Middle frontal gyrus (tissue), 1 donor: ENCODE results near the gene HIGD2A.

Experiments
- DNase-seq: peaks from one replicate; pipeline ENCODE4 v3.0.0-alpha.2; 2015; ENCODE audit warnings: low spot score; ENCODE audit errors: extremely low spot score

The HIGD2A gene

DNA sequence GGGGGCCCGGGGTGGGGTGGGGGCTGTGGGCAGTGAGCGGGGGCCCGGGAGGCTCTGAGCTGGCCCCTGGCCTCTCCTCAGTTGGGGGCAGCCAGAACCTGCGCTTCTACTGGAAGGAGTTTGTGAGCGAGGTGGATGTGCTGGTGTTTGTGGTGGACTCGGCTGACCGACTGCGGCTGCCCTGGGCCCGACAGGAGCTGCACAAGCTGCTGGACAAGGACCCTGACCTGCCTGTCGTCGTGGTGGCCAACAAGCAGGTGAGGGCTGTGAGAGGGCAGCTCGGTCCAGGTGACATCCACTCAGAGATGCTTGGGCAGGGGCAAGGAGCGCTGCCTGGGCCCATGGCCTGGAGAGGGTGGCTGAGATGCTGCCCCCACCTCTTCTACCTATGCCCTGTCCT lies 19.8 kb upstream of the HIGD2A start:
- no peak for DNase-seq

DNA sequence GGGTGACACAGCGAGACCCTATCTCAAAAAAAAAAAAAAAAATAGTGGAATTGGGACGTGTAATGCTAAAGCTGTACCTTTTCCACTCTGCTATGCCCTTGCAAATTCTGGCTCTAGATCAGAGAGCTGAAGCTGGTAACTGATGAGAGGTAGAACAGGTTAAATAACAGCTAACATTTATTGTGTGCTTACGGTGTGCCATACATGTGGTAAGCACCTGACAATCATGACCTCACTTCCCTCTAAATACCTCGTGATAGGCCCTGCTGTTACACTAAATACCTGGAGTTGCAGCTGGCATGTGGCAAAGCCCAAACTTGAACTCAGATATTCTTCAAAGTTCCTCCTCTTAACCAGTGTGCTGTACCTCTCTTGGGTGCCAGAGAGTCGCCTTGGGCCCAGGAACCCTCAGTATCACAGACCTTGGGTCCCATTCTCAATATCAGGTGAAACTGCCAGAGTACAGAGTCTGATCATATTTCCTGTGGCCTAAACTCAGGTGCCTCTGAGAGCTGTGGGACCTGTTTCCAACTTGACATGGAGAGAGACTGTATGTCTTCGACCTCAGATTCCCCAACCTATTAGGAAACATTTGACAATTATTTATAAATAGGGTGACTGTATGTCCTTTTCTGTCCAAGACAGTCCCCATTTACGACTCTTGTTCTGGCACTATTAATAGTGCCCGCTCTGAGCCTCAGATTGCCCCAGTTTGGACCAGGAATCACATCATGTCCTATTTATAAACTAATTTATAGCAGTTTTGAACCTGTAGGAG lies 18.4 kb upstream of the HIGD2A start:
- DNase-seq: no peak

DNA sequence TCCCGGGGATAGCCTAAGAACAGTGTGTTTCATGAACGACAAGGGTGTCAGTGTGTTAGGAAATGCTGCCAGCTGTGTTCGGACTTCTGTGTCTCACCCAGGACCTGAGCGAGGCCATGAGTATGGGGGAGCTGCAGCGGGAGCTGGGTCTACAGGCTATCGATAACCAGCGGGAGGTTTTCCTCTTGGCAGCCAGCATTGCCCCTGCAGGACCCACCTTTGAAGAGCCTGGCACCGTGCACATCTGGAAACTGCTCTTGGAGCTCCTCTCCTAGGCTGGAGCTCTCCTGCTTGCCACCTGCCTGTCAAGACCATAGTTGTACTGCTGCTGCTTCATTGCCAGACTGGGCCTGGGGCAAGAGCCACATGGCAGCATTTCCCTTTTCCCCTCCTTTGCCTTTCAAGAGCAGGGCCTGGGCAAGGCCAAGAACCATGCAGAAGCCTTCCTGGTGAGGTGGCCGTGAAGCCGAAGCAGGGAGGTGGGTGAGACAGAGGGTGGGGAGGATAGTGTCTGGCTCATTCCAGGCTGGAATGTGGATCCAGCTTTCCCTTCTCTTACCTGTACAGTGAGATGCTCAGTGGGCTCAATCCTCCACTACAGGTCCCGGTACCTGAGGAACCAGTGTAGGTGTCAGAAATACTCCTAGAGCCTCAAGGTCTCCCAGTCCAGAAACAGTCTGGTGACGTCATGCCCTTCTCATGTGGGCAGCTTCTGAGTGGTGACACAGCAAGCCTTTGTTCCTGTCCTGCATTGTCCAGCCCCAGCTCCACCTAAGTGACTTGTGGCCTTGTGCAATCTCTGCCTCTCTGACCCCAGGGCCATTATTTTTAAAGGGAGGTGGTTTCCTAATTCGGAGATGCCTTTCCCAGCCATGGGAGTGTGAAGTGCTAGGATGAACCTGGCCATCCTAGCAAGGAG lies 16.7 kb upstream of the HIGD2A start:
- DNase-seq: no peak

DNA sequence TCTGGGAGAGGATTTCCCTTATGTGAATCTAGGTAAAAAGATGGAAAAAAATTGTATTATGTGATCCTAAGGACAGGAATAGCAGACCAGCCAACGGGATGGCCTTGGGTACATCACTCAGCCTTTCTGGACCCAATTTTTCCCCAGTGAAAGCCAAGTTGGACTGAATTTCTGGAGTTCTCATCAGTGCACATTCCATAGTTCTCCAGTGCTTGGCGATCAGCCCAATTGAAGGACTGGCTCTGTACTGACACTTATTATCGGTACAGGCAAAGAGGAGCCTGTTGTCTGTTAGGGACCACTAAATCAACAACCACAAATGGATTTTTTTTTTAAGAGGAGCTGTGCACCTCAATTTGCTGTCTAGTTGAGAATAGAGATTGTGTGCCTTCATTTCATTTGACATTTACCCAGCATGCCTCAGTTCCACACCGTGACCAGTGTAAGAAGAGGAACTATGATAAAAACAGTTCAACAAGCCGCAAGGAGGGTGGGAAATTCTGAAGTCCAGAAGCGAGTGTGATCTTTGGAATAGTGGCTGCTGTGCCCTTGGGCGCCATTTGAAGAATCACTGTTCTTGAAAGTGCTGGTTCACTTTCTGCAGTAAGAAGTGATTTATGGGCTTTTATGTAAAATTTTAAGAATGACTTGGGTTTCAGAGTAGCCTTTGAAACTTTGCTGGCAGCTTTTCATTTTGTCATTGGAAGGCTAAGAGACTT lies 15.3 kb upstream of the HIGD2A start:
- DNase-seq: no peak

DNA sequence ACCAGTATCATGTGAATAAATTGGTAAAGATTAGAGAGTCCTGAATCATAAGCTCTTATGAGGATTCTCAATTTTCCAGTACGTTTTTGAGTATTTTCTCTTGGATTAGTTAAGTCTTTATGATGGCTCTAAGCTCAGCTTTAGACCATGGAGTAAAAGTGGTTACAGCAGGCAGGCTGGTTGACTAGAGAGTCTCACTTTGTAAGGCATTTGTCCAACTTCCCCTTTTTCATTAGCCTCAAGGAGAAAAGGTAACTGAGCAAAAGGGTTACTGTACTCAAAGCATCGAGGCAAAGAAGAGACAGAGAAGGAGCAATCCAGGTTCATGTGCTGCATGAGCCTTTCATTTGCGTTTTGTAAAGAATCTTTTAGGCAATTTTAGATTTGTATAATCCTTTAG lies 8.7 kb upstream of the HIGD2A start:
- no peak for DNase-seq

DNA sequence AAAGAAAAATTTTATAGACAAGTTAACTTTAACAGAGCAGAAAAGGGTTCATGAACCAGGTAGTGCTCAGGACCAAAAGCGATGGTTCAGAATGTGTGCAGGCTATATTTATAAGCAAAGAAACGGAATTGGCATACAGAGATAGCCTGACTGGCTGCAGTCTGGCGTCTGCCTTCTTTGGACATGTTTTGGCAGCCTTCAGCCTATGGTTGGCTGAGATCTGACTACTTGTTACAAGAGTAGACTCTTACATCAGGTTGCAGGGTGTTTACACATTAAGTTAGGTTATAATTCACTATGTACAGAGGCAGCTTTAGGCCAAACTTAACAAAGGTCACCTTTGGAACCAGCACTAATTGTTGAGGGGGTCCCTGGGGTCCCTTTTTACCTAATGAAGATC lies 7.1 kb upstream of the HIGD2A start:
- DNase-seq: no peak

DNA sequence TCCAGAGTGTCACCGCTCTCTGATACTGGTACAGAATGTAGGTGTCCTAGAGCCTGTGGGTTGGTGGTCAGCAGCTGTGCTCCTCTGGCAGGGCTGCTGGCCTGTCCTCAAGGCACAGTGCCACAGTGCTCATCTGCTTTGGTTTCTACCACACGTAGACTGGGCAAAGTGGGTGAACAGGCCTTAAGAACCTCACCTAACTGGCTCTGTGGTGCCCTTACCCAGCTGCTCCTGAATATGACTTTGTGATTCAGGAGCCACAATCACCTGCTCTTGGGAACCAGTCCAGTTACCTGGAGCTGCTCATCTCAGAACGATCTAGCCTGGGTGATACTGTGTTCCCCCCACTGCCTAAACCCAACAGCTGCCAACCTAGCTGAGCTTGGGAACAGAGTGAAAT lies 6.6 kb upstream of the HIGD2A start:
- DNase-seq: no peak

DNA sequence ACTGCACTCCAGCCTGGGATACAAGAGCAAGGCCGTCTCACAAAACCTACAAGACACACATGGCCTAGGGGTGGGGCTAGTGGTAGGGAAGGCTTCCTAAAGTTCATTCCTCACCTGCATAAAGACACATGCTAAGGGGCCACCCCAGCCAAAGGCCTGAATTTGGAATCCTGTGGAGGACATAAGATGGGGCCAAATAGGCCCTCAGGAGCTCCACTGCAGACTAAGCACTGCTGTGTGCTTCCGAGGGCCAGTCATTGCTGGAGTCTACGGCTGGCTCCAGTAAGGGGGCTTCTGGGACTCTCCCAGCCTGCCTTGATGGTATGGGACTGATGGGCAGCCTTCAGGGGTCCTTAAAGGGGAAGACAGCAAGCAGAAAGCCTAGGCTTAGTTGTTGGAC lies 5.8 kb upstream of the HIGD2A start:
- no peak for DNase-seq

DNA sequence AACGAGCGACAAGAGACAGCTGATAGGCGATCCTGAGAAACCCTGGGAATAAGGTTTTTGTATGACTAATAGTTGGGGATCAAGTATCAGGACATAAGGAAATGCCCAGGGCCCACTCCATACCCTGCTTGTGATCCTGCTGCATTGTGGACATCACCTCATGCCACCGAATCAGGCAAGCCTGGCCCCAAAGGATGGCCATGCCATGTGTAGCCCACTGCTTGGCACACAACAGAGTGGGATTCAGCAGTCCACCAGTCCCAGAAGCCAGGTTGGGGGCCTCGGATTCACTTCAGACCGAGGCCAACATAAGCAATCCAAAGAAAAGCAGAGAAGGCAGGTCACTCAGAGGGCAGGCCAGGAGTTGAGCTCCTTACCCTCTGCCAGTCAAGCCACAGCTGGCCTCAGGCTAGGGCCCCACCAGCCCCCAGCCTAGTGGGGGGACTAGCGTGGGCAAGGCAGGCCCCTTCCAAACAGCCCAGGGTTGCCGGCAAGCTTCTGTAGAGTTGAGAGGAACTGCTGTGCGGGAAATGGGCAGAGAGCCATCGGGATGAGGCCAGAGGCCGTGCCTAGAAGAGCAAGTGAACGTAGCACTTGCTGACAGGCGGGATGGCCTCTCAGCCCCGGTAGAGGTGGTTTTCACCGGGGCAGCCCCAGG lies 5.2 kb upstream of the HIGD2A start:
- DNase-seq: no peak

DNA sequence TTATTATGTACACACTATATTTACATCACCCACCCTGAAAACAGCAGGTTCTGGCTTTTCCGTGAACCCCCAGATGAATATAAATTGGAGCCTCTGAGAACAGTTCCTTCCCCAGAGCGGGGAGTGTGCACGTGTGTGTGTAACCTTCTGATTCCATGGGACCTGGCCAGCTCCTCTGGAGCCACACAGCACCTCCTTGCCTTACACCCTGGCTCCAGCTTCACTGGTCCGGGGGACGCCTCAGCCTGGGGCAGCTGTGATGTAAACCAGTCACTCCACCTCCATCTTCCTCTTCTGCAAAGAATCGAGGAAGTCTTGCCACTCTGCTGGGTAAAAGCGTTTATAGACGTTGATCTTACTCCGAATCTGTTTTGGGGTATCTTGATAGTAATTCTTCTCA lies 4.6 kb upstream of the HIGD2A start:
- no peak for DNase-seq

DNA sequence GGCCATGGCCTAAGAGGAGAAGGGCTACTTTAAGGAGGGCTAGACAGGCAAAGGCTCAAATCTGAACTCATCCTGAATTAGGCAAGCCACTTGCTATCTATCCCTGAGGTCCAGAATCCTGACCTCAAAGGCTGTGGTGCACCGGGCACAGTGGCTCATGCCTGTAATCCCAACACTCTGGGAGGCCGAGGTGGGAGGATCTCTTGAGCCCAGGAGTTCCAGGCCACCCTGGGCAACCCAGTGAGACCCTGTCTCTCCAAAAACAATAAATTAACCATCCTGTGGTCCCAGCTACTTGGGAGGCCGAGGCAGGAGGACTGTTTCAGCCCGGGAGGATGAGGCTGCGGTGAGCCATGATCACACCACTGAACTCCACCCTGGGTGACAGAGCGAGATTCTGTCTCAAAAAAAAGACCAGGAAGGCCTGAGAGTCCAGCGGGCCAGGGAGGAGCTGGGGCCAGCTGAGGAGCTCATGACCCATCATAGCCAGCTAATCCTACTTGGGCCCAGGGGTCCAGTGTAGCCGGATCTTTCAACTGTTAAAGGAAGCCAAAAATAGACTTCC lies 4.1 kb upstream of the HIGD2A start:
- no peak for DNase-seq

DNA sequence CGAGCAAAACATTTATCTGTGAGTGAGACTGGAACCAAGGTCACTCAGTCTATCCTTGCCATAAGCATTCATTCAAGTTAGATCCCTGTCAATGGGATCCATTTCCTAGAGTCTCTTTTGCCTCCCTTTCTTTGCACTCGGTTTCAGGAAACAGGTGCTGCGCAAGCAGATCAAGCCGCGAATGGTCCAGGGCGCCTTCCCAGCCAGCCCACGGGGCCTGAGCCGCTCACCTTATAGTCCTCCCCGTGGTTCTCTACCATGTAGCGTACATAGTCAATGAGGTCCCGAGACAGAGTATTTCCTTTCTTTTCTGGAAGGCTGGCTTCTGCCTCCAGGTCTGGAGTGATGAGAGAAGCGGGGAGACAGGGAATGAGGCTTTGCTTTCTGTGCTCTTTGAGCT lies 3.6 kb upstream of the HIGD2A start:
- no peak for DNase-seq

DNA sequence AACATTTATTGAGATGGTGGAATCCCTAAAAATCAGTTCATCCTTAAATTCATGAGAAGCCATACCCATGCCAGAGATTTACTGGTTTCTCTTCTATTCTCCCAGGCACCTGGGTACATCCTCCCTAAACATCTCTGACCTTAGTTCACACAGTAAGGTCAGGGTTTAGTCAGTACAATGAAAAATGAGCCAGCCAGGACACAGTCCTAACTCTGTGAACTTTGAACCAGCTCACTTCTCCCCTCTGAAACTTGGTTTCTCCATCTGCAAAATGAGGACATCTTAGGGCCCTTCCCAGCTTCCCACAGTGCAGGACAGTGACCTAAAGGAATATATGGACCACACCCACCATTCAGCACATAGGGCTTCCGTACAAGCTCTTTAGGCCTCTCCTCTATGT lies 2.1 kb upstream of the HIGD2A start:
- DNase-seq: no peak

DNA sequence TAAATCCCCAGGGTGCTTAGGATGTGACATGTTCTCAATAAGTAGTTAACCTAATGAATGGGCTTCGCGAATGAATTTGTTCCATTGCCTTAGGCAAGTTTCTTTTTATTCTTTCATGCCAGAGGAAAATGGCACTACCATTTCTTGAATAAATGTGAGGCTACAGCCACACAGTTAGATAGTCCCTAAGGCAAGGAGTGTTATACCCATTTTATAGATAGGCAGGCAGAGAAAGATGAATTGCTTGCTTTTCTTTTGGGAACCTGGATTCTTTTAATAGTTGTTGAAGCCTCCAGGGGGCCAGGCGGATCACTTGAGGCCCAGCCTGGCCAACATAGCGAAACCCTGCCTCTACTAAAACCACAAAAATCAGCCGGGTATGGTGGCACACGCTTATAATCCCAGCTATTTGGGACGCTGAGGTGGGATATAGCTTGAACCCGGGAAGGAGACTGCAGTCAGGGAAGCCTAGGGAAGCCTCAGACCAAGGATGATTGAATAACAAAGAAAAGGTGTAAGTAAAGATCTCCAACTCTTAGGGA lies 1.1 kb upstream of the HIGD2A start:
- no peak for DNase-seq

DNA sequence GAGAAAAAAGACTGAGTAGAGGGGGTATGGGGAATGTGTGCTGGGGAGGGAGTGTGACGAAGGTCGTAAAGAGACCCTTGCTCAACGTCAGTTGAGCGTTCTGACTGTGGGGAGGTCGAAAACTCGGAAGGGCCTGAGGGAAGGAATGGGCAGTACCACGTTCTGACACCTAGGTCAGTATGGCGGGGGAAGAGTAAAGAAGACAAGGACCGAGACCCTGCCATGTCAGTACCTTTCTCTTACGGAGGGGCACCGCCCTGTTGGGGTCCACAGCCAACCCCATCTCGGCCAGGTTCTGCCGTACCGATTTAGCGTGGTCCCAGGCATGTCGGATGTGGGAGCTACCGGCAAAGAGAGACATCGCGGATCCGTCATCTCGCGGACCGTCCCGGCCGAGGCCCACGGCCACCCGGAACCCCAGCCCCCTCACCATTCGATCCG lies 528 bp upstream of the HIGD2A start:
- no peak for DNase-seq

DNA sequence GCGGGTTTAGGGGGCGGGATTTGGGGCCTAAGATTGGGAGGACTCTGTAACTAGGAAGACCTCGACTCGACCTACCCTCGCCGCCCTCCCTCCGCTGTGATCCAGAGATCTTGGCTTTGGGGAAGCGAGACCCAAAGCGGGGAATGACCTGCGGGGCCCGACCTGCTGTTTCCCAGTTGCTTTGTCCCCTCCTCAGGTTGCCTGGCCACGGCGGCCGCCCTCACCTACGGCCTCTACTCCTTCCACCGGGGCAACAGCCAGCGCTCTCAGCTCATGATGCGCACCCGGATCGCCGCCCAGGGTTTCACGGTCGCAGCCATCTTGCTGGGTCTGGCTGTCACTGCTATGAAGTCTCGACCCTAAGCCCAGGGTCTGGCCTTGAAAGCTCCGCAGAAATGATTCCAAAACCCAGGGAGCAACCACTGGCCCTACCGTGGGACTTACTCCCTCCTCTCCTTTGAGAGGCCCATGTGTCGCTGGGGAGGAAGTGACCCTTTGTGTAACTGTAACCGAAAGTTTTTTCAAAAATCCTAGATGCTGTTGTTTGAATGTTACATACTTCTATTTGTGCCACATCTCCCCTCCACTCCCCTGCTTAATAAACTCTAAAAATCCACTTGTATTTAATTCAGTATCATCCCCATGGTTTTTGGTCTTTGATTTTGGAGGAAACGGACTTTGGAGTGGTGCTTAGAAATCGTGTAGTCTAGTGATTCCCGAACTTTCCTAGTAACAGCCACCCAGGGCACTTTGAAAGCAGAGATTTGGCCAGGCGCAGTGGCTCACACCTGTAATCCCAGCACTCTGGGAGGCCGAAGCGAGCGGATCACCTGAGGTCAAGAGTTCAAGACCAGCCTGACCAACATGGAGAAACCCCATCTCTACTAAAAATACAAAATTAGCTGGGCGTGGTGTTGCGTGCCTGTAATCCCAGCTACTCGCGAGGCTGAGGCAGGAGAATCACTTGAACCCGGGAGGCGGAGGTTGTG lies 878 bp downstream of the HIGD2A start:
- DNase-seq: no peak

DNA sequence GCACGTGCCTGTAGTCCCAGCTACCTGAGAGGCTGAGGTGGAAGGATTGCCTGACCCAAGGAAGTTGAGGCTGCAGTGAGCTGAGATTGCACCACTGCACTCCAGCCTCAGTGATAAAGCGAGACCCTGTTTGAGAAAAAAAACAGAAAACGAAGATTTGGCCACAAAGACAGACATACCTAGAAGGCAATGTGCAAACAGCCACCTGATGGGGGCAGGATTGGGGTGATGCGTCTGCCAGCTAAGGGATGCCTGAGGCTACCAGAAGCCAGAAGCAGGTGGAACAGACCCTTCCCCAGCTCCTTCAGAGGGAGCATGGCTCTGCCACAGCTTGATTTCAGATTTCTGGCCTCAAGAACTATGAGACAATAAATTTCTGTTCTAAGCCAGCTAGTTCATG lies 2.9 kb downstream of the HIGD2A start:
- DNase-seq: no peak

DNA sequence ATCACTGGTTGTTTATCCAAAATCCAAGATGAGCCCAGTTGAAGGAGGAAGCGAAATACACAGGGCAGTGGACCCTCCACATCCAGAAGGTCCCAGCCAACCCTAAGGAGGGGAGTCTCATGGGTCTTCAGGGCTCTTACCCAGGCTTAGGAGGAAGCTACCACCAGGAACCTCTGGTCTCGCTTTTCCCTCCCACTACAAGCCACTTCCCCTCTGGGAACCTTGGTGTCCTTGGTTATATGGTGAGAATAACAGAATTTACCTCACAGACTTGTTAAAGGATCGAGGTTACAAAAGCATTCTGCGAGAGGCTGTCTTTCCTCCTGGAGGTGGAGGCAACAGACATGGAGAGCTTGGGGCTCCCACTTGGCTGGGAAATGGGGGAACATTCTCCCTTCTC lies 3.4 kb downstream of the HIGD2A start:
- no peak for DNase-seq

DNA sequence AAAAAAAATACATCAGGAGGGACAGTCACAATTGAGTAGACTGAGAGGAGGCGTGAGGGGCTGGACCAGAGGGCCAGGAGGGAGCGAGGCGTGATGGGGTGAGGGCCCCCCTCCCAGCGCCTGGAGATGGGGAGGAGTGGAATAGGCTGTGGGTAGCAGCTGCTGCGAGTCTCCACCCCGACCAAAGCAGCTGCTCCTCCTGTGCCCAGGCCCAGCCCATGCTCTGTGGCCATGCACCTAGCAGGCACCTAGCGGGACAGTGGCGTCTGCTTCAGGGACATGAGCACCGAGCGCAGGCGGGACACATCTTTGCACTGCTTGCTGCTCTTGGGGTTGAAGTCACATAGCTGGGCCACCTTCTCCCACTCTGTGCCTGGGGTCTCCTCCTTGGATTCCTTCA lies 4.0 kb downstream of the HIGD2A start:
- DNase-seq: no peak

DNA sequence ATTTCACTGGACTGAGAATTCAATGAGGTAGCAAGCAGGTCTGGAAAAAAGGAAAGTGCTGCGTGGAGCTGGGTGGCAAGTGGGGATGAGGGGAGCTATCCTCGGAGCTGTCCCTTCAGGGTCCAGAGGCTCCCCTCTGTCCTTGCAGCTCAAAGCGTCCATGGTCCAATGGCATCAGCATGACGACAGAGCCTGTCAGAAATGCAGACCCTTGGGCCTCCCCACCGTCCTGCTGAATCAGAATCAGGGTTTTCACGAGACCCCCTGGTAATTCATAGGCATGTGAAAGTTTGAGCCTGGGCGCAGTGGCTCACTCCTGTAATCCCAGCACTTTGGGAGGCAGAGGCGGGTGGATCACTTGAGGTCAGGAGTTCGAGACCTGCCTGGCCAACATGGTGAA lies 5.5 kb downstream of the HIGD2A start:
- DNase-seq: no peak
